ENCODE data around the gene TRPM2. TPM values are rescaled to one million over a fixed set of nuclear protein-coding genes. Genes with fewer than 3 reads are reported as not detected.

The TRPM2 gene
- total RNA-seq (2016; rRNA removed; fragmentation: Illumina TruSeq; extraction: Trizol) = 0.07 TPM in 1 of 2 replicates, not detected in the other
- not detected in 2 replicates for total RNA-seq (2016; cell fraction: cytosol; rRNA removed; fragmentation: Illumina TruSeq; extraction: Trizol; ENCODE audit: low read depth)
- total RNA-seq (2016; cell fraction: insoluble cytoplasmic fraction; rRNA removed; fragmentation: Illumina TruSeq; extraction: Trizol) = 0.09 TPM in 1 of 2 replicates, not detected in the other
- 0.14 TPM in 1 of 2 replicates, not detected in the other for total RNA-seq (2016; cell fraction: membrane; rRNA removed; fragmentation: Illumina TruSeq; extraction: Trizol)
- total RNA-seq (2016; cell fraction: nucleus; rRNA removed; fragmentation: Illumina TruSeq; extraction: Trizol) = not detected in 2 replicates
- polyA plus RNA-seq (2011; rRNA removed) = 0.09 and 0.20 TPM in 2 replicates
- polyA plus RNA-seq (2011; cell fraction: cytosol; rRNA removed) = 0.05 and 0.06 TPM in 2 replicates
- 0.37 and 0.55 TPM in 2 replicates for polyA plus RNA-seq (2011; cell fraction: nucleus; rRNA removed)
- 0.27 and 0.31 TPM in 2 replicates for polyA plus RNA-seq (2012)
- 0.08 TPM in 1 of 2 replicates, not detected in the other for polyA plus RNA-seq (2016; cell fraction: cytosol; fragmentation: Illumina TruSeq; extraction: Trizol; ENCODE audit: low read depth)
- polyA plus RNA-seq (2016; cell fraction: insoluble cytoplasmic fraction; fragmentation: Illumina TruSeq; extraction: Trizol; ENCODE audit: low read depth) = 0.14 TPM in 1 of 2 replicates, not detected in the other
- 0.18 TPM in 1 of 2 replicates, not detected in the other for polyA plus RNA-seq (2016; cell fraction: membrane; fragmentation: Illumina TruSeq; extraction: Trizol; ENCODE audit: low read depth)
- polyA plus RNA-seq (2016; cell fraction: nucleus; fragmentation: Illumina TruSeq; extraction: Trizol; ENCODE audit: insufficient read depth, low read depth) = 0.11 and 0.37 TPM in 2 replicates
- polyA minus RNA-seq (2011; rRNA and poly(A)+ RNA removed; ENCODE audit: low replicate concordance) = 0.02 and 11.4 TPM in 2 replicates
- polyA minus RNA-seq (2011; cell fraction: cytosol; rRNA and poly(A)+ RNA removed) = 0.70 TPM in 1 of 2 replicates, not detected in the other
- polyA minus RNA-seq (2011; cell fraction: nucleus; rRNA and poly(A)+ RNA removed) = 0.26 and 0.50 TPM in 2 replicates
- percentile 9 among the genes with signal in this experiment for Bru-seq, nascent RNA
- BruChase-seq, experiment 1, labeled RNA remaining after a 6-hour chase = percentile 7 among the genes with signal in this experiment
- BruChase-seq, experiment 2, labeled RNA remaining after a 2-hour chase = percentile 3 among the genes with signal in this experiment
- long read RNA-seq, experiment 1 = 0 reads
- long read RNA-seq, experiment 2 = 0 reads

- peaks cover 22% of the 10 kb centered on the region for H3K4me1 ChIP-seq (ENCODE audit: insufficient read depth, low read length)
- DNase-seq (ENCODE audit: low spot score) (no peak), FAIRE-seq (no peak), ATAC-seq (no peak)
- TF ChIP-seq ZNF556 (CRISPR knock-in tag; IDR thresholded peaks at IDR 0.05; ENCODE audit: borderline replicate concordance) (peak; percentile 100), CEBPB (IDR thresholded peaks at IDR 0.05; ENCODE audit: borderline replicate concordance, low read depth, low read length) (peak; percentile 70; the same call in 1 of the 2 replicates), ZXDC (CRISPR knock-in tag; IDR thresholded peaks at IDR 0.05) (no peak), ZFY (CRISPR knock-in tag; IDR thresholded peaks at IDR 0.05) (no peak), ZBTB33 (CRISPR knock-in tag; IDR thresholded peaks at IDR 0.05) (0 out of 2 replicates have a peak, but pooled peaks have one; percentile 24), CEBPG (CRISPR knock-in tag; IDR thresholded peaks at IDR 0.05) (peak; percentile 54)
- H3K4me2 ChIP-seq (ENCODE audit: low read depth, low read length) = no peak within 1 kb of the TSS
- no peak within 1 kb of the TSS for H3K4me3 ChIP-seq (replicated peaks in 1 of 3; ENCODE audit: insufficient read depth in 1 of 3, low read depth in 2 of 3, low read length in 3 of 3)
- H3K9me3 ChIP-seq (ENCODE audit: low read length) = no peaks in the 10 kb centered on the region
- H3K27ac ChIP-seq (ENCODE audit: extremely low read length, insufficient read depth, low read length) = no peak within 1 kb of the TSS
- H3K9ac ChIP-seq (ENCODE audit: insufficient read depth, low read depth, low read length) = no peak within 1 kb of the TSS
- H3K27me3 ChIP-seq (ENCODE audit: control insufficient read depth in 1 of 2, insufficient read depth in 2 of 2, low read length in 2 of 2) = peaks cover 6 to 17% of the 10 kb centered on the region in 2 experiments; a peak in 4 of 5 replicates
- no peaks in the 10 kb centered on the region for H4K20me1 ChIP-seq (ENCODE audit: insufficient read depth, low read length)
- intact Hi-C loops (cut with micrococcal nuclease; ENCODE audit: unreplicated experiment) = no loop called here
- WGBS (ENCODE audit: low lambda C conversion rate) = 28% methylated on average over 6 of the region's 21 CpGs
- no peaks in the 10 kb centered on the region for H3K36me3 ChIP-seq (replicated peaks in 1 of 2; ENCODE audit: control insufficient read depth in 1 of 2, insufficient read depth in 2 of 2, low read length in 2 of 2)
- CTCF ChIA-PET (ENCODE audit: low intra/inter-chr PET ratio, low total read pairs) = no interaction called here
- in situ Hi-C loops (cut with HindIII; ENCODE audit: extremely low pct_ligation_motif_present, low pct_unique_long_range_greater_than_20kb) = no loop called here
- BruUV-seq (replicated peaks) = no TSS peak
- POLR2A ChIA-PET = interaction anchor here (1.2 kb wide), 1 partner anchor 14 kb away, joined by 3 read pairs; the partner anchor contains the start of gene CFAP410
- no peaks in the 10 kb centered on the region for H3K79me2 ChIP-seq (ENCODE audit: insufficient read depth, low read length)
- no peak within 1 kb of the TSS for H2AFZ ChIP-seq (ENCODE audit: low read length)
These were observed at the start of gene TRPM2 for GRCh38 chr21:44353191-44353970. Gene TRPM2, plus strand, starts transcription at chr21:44353621. Its CDS starts 80 bp downstream, at chr21:44353701.

Data from HepG2 (cell line).